CD4-positive, alpha-beta T cell treated with Interleukin-17A for 4 hours (primary cell): ENCODE data around the gene PRKAR2B.

Source experiments
- DNase-seq: peaks from one replicate; pipeline ENCODE4 v3.0.0-alpha.2; 2020; ENCODE audit warnings: mixed read lengths

PRKAR2B gene

GRCh38 chr7:107196834-107197610 is 152.5 kb downstream of the PRKAR2B start:
- no peak for DNase-seq

- DNase-seq = no peak
Measured at GRCh38 chr7:107201795-107202450, 157.4 kb downstream of the PRKAR2B start.

DNA sequence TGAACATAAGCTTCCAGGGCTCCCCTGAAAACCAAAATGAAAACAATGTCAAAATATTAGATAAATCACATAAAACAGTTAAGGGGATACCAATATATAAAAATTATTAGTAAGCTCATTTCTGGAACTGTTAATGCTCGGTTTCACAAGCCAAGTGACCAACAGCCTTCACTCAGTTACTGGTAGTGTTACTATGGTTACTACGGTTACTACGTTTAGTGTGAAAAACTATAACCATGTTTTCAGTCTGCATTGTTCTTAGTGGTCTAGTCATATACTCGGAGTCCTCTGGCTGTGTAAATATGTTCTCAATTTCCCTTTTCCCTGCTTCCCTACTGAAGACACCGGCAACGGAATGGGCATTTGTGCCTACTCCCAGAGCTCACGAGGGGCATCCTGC is 159.1 kb downstream of the PRKAR2B start:
- DNase-seq = no peak

DNA sequence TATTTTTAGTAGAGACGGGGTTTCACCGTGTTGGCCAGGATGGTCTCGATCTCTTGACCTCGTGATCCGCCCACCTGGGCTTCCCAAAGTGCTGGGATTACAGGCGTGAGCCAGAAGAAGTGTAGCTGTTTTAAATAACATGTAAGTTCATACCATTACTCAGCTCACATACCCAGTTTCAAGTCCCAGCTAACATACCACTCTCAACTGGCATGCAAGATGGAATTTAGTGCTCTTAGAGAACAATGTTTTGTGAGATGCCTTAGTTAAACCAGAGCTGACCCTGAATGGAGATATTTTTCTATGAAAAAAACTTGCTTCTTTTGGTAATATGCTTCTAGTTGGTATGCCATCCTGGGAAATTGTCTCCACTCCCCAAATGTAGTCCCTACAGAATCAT is 161.6 kb downstream of the PRKAR2B start:
- DNase-seq = no peak

DNA sequence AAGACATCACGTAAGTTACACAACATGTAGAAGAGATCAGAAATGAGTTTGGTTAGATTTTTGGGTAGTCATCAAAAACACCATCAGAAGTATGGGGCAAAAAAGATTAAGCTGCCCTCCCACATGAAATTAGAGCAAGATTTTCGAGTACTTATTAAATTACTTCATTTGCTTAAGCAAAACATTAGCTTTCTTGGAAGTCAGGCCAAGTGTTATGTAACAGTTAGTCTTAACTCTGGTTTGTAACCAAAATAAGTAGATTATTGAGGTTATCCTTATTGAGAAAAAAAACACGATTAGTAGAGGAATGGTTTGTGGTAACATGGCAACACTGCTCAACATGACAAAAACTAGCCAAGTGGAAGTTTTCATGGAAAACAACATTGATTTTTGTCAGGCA is 162.2 kb downstream of the PRKAR2B start:
- no peak for DNase-seq

- DNase-seq = no peak
Measured at GRCh38 chr7:107207459-107207858, 163.0 kb downstream of the PRKAR2B start.

DNA sequence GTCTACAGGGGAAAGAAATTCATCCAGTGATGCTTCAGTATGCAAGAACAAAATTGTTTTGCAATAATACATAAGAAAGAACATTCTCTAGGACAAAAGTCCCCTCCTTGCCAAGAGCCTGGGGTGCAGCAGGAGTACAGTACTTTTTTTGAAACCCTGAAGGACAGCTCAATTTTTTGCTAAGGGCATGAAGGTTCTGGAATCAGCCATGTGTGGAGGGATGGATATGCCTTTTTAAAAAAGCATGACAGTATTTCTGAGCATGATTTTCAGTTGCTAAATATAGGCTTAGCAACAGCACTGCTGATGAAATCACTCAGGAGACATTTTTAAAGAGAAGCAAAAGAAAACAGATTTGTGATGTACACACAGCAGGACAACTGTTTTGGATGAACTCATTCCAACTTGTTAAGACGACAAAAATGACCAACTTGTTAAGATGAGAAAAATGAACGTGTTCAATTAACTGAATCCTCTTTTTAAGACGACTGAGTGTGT is 163.6 kb downstream of the PRKAR2B start:
- no peak for DNase-seq

DNA sequence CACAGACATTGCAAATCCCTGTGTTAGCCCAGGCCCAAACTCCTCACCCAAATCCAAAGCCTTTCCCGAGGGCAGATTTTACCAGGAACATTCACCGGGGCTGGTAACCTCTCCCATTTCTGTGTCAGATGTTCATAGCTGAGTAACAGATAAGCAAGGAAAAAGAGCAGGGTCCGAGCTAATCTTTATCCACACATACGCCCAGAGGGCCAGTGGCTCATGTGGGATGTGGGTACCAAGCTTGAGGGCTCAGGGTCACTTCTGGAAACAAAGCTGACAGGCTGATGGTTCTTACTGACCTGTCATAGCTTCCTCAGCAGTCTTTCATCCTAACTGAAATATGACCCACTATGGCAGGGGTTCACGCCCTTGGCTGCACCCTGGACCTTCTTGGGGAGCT is 164.1 kb downstream of the PRKAR2B start:
- DNase-seq = no peak

DNA sequence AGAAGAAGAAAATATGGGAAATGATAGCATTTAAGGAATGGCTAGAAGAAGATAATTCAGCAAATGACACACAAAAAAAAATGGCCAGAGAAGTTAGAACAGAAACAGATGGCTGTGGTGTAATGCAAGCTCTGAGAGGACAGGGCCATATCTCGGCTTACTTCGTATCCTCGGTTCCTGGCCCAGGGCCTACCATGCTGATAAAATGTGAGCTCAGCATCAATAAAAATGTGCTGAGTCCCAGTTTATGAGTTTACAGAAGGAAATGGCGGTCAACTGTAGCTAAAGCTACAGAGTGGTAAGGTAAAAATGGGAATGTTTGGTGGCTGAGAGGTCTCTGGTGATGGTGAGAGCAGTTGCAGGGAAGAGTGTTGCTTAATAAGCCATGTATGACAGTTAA is 165.1 kb downstream of the PRKAR2B start:
- DNase-seq = no peak

GRCh38 chr7:107210400-107210799 is 165.9 kb downstream of the PRKAR2B start:
- DNase-seq = no peak
